Stimulated activated CD4-positive, alpha-beta T cell treated with anti-CD3 and anti-CD28 coated beads, Interleukin-12 subunit alpha, Interleukin-12 subunit beta, amount 100 ng/mL, for 4 hours (primary cell): ENCODE measurements around the gene PARD6B.
"Not testable (repeated sequence)": the region's sequence is repeated elsewhere in the genome, so short reads cannot be mapped to it uniquely, and the experiment has no call there.

Experiments used
- DNase-seq: peaks from one replicate; pipeline ENCODE4 v3.0.0-alpha.2; 2020

PARD6B gene

DNA sequence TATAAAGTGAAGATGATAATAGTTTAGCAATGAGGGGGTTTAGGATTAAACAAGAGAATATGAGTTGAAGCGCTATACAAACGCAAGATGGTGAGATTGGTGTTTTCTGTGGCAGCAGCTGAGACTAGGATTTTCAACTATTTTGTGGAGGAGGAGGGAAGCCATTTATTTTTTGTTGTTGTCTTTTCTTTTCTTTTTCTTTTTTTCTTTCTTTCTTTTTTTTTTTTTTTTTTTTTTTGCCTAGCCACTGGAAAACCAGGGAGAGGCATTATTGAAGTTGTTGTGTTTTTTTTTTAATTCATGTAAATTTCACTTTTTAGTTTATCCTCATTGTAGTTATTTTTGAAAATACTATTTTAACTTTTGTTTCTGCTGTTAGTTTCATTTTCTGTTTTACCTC lies 15.9 kb downstream of the PARD6B start:
- no peak for DNase-seq

DNA sequence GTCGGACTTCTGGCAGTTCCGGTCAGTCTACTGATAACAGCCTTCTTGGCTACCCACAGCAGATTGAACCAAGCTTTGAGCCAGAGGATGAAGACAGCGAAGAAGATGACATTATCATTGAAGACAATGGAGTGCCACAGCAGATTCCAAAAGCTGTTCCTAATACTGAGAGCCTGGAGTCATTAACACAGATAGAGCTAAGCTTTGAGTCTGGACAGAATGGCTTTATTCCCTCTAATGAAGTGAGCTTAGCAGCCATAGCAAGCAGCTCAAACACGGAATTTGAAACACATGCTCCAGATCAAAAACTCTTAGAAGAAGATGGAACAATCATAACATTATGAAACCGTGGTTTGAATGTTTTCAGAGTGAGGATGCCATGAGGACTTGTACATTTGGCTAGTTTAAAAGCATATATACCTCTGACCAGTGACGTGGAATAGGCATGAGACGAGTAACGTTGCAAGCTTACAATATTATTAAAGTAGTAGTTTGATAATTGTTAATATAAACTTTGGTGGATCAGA lies 18.8 kb downstream of the PARD6B start:
- DNase-seq, result no peak

DNA sequence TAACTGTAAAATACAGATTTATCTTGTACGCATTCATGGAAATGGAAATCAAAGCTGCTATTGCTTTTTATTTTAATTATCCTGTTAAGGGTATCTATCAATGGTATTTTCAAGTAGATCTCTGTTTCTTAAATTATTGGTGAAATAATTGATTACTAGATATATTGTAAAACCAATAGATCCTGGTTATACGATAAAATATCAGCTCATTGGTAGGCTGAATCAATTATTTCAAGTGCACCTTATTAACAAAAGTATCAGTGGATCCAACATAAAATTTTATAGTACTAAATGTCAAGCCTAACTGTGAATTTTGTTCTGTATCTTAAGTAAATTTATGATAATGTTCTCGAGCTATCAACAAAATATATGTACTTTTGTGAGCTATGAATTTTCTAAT lies 21.8 kb downstream of the PARD6B start:
- DNase-seq, result no peak

DNA sequence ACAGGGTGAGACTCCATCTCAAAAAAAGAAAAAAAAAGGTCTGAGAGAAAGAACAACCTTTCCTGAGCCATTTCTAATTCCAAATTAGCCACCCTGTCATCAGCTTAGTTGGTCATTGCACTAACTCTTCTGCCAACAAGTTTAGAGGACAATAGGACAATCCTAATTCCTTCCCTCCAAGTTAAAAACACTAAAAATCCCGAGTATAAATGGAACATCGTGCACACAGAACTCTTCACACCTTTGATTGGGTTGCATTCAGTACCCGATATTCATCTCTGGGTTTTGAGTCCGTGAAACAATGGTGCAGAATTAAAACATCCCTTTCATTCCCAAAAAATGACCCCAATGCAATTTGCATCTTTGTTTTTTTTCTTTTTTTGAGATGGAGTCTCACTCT lies 23.0 kb downstream of the PARD6B start:
- no peak for DNase-seq

DNA sequence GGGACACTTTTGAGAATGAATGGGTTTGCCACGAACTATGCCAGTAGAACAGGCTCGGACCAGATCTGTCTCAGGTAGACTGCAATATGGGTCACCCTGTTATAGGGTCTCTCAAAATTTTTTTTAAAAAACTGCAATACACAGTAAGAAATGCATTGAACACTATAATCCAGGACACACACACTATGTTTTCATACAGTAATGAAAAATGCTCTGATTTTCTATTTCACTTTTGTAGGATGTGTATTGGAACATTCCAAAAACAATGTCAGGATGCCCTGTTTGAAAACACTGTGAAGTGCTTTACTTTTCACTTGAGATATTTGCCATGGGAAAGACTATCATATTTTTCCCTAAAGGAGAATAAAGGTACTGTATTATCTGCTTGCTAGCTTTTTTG lies 25.1 kb downstream of the PARD6B start:
- no peak for DNase-seq

DNA sequence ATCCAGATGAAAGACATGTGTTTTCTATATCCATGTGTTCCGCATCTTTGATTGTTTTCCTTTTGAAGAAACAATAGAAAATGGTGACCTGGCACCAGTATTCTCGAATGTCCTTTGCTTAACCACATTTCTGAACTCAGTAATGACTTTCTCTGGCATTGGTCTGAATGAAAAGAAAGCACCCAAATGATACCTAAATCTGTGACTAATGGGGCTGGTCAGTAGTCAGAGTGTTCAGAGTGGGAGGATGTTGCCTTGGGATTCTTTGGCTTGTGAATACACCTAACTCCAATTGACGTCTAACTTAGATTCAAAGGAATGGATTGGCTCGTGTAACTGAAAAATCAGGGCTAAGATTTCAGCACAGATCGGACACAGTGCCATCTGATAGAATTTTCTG lies 27.1 kb downstream of the PARD6B start:
- no peak for DNase-seq

DNA sequence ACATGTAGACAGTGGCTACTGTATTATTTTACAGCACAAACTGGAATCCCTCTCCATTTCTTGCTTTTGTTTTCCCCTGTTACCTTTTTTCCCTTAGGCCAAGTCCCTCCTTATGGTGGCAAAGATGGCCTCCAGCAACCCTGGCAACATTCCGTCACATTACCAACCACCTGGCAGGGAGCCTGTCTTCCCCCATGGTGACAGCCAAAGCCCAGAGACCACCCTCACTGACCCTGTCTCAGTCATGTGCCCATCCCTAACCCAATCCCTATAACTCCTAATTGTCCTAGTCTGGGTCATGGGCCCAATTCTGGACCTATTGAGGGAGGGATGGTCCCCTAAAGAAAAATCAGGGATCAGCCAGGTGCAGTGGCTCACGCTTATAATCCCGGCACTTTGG lies 27.6 kb downstream of the PARD6B start:
- DNase-seq, result no peak

DNA sequence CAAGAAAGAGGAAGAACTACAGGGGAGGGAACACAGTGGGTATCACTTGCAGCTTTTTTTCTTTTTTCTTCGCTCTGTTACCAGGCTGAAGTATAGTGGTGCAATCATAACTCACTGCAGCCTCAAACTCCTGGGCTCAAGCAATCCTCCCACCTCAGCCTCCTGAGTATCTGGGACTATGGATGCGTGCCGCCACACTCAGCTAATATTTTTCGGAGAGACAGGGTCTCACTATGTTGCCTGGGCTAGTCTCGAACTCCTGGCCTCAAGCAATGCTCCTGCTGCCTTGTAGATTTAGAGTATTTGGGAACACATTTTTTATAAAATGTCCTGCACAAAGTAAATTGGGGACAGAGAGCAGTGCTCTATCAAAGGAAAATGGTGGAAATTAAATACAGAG lies 28.3 kb downstream of the PARD6B start:
- no peak for DNase-seq

DNA sequence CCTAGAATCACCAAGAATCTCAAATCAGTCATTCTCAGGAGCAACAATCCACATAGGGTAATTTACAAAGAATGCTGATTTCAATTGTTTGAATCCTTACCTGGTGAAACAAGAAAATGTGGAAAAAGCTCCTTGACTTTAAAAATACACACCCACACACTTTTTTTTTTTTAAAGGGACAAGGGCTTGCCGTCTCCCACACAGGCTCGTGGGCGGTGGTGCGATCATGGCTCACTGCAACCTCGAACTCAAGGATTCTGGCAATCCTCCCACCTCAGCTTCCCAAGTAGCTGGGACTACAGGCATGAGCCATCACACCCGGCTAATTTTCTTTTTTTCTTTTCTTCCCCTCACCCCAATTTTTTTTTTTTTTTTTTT lies 30.7 kb downstream of the PARD6B start:
- no peak for DNase-seq

DNA sequence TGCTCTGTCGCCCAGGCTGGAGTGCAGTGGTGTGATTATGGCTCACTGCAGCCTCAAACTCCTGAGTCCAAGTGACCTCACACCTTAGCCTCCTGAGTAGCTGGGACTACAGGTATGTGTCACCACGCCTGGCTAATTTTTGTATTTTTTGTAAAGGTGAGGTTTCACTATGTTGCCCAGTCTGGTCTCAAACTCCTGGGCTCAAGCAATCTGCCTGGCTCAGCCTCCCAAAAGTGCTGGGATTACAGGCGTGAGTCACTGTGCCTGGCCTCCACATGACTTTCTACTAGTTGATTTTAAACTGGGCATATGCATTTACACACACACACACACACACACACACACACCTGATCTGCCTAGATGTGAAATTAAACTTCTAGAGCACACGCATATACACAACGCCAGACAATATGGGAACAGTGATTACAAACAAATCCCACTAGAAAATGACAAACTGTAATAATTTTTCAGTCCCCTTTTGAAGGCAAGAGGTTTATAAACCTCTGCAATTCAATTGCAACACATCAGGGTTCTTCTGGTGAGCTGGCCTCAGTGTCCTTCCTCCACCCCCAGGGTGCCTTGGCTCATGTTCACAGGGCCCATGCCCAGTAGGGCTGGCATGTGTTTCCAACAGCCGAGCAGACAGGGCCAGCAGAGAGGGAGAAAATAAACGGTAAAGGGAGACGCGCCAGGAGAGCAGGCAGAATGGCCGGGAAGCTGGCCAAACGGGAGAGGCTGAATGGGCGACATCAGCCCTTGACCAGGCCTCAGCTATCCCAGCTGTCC lies 31.2 kb downstream of the PARD6B start:
- DNase-seq, result no peak

DNA sequence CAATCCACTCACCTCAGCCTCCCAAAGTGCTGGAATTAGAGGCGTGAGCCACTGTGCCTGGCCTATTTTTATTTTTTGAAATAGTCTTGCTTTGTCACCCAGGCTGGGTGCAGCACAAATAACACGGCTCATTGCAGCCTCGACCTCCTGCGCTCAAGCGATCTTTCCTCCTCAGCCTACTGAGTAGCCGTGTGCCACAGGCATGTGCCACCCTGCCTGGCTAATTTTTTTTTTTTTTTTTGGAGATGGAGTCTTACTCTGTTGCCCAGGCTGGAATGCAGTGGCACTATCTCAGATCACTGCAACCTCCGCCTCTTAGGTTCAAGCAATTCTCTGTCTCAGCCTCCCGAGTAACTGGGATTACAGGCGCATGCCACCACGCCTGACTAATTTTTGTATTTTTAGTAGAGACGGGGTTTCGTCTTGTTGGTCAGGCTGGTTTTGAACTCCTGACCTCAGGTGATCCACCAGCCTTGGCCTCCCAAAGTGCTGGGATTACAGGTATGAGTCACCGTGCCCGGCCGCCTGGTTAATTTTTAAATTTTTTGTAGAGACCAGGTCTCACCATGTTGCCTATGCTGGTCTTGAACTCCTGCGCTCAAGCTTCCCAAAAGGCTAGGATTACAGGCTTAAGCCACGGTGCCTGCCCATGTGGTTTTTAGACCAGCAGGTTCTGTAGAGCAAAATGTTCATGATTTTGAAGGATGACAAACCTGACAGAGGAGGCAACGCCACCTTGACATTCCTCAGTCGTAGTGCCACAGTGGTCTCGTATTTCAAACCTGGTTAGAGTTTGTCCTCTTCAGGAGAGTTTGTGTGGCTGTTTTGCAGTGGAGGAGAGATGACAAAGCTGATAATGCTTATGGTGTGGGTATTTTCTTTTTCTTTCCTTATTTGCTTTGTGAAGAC lies 32.4 kb downstream of the PARD6B start:
- DNase-seq, result not testable (repeated sequence)

DNA sequence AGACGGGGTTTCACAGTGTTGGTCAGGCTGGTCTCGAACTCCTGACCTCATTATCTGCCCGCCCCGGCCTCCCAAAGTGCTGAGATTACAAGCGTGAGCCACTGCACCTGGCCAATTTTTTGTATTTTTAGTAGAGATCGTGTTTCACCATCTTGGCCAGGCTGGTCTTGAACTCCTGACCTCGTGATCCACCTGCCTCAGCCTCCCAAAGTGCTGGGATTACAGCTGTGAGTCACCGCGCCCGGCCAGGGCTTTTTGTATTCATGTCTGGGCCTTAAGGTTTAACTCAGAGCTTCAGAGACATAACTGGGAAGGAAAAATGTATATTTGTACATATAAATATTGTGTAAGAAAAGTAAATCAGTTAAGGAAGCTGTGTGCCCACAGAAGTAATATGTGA lies 33.9 kb downstream of the PARD6B start:
- DNase-seq, result not testable (repeated sequence)

DNA sequence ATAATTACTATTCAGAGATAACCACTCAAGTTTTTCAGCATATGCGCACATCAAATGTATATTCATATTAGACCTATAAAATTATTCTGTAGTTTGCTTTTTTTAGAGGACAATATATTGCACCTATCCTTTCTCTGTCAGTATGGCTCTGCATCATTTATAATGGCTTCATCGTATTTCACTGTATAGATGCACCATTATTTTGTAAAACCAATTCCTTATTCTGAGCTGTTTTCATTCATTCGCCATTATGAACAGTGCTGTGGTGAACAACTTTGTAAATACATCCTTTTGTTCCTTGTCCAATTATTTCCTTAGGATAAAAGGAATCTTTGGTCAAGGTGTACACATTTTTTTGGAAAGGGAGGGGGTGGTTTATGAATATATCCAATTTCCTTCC lies 34.3 kb downstream of the PARD6B start:
- DNase-seq, result no peak

DNA sequence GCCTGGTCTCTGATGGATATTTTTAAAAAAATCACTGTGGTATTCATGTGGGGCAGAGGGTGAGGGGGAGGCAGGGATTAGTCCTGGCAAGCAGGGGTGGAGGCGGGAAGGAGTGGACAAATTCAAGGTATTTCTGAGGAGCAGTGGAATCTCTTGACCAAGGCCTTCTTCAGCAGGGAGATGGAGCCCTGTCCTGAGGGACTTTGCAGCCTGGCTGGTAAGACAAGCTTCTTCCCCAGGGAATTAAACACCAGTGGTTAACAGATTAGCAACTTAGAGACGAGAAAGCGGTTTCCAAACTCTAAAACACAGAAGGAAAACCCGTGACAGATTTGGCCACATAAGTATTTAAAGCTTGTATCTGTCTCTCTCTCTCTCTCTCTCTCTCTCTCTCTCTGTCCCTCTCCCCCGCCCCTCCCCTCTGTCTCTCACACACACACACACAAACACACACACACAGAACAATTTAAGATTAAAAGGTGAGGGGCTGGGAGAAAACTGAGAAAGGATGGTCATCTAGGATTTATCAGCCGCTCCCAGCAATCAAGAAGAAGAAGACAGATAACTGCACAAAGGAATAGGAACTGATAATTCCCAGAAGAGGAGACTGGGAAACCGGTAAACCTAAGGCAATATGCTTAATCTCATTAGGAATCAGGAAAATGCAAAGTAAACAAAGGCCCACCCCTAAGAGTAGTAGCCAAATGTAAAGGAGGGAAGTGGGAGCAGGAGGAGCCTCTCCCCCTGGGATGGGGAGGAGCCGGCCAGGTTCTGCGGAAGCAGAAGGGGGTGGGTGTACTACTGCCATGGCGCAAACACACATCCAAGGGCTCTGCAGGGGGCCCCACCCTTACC lies 35.8 kb downstream of the PARD6B start:
- DNase-seq, result not testable (repeated sequence)

DNA sequence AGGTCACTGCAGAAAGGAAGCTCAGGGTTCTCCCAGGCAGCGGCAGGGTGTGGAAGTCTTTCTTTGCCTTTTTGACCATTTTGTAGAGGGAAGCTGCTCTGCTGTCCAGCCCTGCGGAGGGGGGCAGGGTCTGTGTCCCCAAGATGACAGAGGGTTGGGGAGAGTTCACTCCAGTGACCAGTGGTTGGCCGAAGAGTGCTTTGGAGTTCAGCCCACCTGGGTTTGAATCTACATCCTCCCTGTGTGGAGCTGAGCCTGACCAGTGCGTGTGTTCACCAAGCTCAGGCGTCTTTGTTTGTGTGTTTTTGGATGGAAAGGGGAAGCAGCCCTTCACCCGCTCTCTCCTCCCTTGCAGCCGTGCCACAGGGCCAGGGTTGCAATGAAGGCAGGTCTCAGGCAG lies 37.6 kb downstream of the PARD6B start:
- DNase-seq, result not testable (repeated sequence)

DNA sequence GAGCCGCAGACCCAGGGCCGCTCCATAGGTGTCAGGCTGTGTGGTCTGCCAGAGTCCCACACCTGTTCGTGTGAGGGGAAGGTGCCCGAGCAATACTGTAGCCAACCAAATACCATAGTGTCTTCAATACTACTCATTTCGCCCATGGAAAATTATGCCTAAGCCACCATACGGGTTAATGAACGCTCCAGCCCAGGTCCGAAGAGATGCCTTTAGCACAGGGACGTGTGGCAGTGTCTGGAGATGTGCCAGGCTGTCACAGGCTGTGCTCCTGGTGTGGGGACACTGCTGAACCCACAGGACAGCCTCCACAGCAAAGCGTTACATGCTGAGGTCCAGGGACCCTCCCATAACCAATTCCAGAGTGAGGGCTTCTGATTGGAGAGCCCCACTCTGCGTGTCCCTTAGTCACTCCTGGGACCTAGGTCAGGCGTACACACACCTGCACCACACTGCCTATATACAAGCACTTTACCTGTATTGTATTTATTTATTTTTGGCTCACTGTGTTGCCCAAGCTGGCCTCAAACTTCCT lies 38.2 kb downstream of the PARD6B start:
- not testable (repeated sequence) for DNase-seq

DNA sequence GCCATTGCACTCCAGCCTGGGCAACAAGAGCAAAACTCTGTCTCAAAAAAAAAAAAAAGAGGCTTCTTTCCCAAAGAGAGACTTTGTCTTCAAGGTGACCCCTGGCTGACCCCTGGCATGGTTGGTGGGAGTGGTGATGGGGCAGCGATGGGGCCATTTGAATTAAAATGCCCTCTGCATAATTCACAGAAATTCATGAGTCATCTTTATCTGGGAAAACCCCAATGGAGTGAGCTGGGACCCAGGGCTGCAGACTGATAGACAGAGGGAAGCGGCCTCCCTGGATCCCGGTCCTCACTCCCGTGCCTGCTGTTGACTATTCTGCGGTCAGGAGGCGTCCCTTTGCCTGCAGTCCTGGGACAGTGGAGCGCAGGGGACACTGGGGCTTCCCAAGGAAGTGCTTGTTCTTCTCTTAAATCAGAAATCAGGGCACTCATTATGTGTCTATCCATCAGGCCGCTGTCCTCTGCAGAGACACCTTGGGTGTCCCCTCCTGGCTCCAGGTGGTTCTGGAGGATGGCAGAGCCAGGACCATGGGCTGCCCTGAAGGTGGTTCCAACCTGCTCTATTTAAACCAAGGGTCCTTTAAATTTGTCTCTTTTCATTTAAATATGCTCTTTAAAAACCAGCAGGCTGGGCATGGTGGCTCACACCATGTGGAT lies 40.2 kb downstream of the PARD6B start:
- not testable (repeated sequence) for DNase-seq

DNA sequence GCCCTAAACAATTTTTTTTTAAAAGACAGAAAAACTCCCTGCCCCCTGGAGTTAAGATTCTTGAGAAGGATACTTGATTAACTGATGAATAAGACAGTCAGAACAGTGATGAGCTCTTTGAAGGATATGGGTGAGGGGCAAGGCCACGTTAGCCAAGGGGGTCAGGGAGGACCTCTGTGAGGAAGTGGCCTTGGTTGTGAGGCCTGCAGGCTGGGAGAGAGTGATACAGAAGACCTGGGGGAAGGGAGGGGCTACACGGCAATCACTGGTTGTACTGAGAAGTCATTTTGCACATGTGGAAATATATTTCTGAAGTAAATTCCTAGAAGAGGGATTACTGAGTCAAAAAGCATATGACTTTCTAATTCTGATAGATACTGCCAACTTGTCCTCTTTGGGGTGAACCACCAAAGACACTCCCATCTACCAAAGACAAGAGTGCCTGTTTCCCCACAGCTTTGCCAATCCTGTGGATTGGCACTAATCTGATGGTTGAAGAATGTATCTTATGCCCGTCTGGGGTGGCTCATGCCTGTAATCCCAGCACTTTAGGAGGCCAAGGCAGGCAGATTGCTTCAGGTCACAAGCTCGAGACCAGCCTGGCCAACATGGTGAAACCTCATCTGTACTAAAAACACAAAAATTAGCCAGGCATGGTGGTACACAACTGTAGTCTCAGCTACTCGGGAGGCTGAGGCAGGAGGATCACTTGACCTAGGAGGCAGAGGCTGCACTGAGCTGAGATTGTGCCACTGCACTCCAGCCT lies 41.2 kb downstream of the PARD6B start:
- no peak for DNase-seq

DNA sequence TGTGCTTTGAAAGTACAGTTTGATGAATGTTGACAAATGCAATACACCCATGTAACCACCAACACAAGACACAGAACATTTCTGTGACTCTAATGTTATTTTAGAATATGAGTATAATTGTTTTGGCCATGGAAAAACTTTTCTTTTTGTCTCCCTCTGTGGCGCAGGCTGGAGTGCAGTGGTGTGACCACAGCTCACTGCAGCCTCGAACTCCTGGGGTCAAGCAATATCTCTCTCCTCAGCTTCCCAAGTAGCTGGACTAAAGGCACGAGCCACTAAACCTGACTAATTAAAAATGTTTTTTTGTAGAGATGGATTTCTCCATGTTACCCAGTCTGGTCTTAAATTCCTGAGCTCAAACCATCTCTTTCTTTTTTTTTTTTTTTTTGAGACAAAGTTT lies 43.1 kb downstream of the PARD6B start:
- DNase-seq, result no peak

DNA sequence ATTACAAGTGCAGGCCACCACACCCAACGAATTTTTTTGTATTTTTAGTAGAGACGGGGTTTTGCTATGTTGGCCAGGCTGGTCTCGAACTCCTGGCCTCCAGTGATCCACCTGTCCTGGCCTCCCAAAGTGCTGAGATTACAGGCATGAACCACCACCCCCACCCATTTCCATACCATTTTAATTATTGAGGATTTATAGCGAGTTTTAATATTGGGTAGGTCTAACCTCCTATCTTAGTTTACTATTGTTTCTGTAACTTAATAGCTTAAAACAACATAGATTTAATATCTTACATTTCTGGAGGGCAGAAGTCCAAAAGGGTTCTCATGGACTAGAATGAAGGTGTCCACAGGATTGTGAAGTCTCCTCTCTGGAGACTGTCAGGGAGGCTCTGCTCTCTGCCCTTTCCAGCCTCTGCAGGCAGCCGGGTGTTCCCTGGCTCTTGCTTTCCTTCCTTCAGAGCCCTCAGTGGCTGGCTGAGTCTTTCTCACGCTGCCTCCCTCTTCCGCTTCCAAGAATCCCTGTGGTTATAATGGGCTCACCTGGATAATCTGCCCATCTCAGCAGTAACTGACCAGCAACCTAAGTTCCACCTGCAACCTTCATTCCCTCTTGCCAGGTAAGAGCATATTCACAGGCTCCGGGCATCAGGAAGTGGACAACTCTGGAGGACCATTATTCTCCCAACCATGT lies 44.9 kb downstream of the PARD6B start:
- no peak for DNase-seq

DNA sequence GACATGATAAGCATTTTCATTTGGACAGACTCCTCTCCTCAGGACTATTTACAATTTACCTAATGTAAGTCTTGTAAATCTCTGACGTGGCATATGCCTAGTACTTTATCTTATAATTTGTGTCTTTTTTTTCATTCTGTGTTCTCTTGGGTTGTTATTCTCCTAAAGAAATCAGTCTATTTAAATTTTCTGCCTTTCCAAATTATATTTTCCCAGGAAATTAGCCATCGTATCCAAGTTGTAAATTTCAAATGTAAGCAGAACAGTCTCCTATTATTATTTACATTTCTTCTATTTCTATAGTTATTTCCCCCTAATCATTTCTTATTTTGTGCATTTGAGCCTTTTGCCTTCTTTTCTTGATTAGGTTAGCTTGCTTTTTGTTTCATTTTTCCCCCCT lies 46.0 kb downstream of the PARD6B start:
- no peak for DNase-seq
